Activated CD8-positive, alpha-beta memory T cell treated with anti-CD3 and anti-CD28 coated beads for 4 hours (primary cell): Measurements from ENCODE around the gene GADD45A.

ENCODE experiments used
- DNase-seq, 2 donors: peaks; one replicate each; pipeline ENCODE4 v3.0.0-alpha.2; 2020; ENCODE audit warnings: low read depth in 2 of 2

Gene GADD45A

GRCh38 chr1:67688526-67689219 lies 3.7 kb downstream of the GADD45A start:
- no peak for DNase-seq

DNA sequence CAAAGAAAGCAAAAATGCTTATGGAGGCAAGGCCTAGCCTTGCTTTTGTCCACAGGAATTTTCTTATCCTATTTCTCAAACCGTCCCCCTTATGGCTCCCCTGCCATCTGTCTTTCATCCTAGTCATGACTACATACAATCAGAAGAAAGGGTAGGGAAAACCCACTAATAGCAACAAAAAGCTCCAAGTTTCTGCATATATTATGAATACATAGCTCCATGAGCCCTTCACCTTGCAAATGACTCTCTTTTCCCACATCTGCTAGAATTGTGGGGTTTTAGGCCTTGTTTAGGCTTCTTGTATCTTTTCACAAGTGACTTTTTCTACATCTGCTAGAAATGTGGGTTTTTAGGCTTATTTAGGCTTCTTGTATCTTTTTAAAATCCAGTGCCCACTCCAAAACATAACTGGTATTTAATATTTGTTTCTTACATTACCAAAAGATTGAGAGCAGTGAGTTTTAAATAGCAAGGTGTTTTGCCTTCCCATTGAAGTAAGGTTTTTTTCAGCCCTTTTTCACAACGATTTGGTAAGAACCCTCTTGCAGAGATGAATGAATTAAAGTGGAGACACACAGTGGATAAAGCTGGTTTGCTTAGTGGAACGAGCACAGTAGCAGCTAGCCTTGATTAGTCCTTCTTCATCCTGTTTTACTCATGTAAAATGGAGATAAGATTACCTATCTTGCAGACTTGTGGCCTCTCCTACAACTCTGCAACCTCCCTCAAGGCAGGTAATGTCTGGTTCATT lies 4.4 kb downstream of the GADD45A start:
- DNase-seq = no peak

GRCh38 chr1:67690018-67690363 lies 5.0 kb downstream of the GADD45A start:
- no peak for DNase-seq

- no peak for DNase-seq
Observed at GRCh38 chr1:67690411-67690810, 5.4 kb downstream of the GADD45A start.

- no peak for DNase-seq
Observed at GRCh38 chr1:67691712-67692111, 6.7 kb downstream of the GADD45A start.

GRCh38 chr1:67695963-67696362 lies 11.0 kb downstream of the GADD45A start:
- no peak for DNase-seq

- no peak for DNase-seq
Observed at GRCh38 chr1:67696708-67697107, 11.7 kb downstream of the GADD45A start.

GRCh38 chr1:67700220-67700619 lies 15.2 kb downstream of the GADD45A start:
- DNase-seq = no peak

GRCh38 chr1:67700692-67701410 lies 15.8 kb downstream of the GADD45A start:
- peak in 1 of 2 donors; percentile 5 for DNase-seq

DNA sequence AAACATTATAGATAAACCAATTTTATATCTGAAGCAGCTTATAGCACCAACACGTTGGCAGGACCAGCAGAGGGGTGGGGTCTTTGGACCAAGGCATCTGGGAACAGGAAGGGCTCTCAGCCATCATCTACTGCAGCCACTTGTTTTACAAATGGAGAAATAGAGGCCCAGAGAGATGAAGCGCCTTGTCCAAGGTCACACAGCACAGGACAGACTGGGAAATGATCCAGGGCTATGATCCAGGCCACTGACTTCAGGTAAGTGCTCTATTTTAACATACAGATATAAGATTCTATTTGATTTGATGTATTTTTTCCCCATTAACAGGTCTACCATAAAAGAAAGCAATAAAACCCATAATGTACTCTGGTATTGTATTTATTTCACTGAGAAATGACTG lies 16.9 kb downstream of the GADD45A start:
- DNase-seq = no peak

- DNase-seq = no peak
Observed at GRCh38 chr1:67704351-67704750, 19.4 kb downstream of the GADD45A start.

DNA sequence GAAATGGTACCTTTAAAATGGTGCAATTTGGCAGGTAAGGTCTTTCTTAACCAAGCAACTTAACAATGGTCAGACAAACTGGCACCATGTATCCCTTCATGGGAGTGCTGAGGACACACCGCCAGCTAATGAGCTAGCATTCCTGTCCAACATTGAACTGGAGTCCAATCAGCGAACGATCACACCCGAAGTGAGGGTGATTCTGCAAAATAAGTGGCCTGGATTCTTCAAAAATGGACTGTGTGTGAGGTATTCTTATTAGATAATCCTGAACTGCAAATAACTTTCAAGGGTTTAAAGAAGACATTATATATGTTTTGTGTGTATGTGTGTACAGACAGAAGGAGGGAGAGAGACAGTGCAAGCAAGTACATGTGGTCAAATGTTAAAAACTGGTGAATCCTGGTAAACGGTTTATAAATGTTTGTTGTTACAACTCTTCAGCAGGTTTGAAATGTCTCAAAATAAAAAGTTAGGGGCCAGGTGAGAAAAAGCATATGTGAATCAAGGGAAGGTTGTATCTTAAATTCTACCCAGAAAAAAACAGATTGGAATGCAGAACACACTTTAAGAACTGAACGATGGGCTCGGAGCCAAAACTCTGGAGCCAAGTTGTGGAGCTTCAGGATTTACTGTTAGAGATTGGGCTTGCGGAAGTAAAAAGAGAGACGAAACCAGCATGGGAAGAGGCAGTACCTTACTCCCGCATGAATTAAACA lies 20.9 kb downstream of the GADD45A start:
- no peak for DNase-seq

GRCh38 chr1:67708606-67709005 lies 23.6 kb downstream of the GADD45A start:
- no peak for DNase-seq

DNA sequence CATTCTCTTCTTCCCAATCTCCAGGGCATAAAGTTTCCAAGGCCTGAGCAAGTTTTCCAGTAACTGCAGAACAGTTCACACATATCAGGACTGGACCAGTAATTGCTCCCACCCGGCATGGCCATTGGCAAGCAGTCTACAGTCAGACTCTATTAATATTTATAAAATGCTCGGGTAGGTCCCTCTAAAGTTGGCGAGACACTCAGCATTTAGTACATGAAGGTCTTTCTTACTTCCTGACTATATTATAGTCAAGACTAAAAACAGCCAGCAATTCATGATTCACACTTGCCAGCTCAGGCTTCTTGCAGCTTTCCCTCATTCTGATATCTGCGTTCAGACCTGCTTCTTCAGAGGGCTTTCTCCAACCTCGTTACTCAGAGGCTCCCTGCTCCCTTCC lies 25.4 kb downstream of the GADD45A start:
- no peak for DNase-seq

DNA sequence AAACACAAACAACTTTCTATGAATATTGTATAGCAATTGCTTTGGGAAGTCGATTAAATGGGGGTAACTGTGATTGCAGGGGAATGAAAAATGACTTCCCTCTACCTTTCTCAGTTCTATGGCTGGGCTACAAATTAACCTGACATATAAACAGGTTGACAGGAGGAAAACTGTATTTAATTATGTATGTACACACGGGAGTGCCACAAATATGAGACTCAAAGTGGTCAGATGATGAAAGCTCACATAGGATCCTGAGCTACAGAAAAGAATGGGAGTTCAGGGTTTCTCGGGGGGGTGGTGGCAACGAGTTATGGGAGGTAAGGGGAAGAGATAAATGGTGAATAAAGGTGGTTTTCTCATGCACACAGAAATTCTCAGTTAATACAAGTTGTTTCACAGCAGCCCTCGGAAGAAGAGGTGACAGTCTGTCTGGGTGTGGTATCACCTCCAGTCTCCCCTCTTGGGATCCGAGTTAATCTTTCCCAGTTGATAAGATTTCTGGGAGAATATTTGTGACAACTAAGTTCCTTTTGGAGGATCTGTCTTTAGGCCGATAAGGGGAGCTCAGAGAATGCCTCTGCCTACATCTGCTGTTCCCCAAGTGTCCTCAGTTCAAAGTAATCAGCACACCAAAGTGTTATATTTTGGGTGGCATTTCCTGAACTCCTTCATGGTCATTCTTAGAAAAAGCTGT lies 26.3 kb downstream of the GADD45A start:
- DNase-seq = no peak

GRCh38 chr1:67711855-67712212 lies 26.8 kb downstream of the GADD45A start:
- no peak for DNase-seq

DNA sequence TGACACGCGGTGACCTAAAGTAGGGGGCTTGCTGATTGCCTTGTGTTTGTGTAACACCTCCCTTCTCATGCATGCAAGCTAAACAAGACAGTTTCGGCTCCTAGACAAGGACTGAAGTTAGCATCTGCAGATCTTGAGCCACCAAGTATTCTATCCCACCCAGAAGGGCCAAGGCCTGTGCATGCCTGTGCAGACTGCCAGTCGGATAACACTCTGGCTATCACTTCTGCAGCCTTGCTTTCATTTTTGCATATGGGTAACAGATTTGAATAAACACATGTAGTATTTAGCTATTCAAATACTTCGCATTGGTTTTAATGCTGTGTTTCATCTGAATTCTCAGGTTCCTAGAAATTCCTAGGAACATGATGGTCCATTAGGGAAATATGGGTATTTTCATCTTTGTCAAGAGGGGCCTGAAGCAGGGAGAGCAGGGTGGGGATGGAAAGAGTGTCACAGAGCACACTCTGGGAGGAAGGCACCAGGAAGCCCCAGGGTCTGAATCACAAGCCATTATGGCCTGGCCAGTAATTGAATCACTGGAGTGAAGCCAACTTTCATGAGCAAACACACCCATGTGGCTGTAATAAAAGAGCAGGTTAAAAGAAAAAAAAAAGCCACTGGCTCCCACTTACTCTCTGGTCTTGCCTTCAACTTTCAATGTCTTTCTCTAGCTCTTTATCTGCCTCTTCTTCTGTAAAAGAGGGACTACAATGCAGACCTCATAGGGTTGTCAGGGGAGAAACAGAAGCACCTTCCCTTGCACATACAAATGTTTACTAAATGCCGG lies 28.3 kb downstream of the GADD45A start:
- DNase-seq = no peak

GRCh38 chr1:67715819-67716218 lies 30.8 kb downstream of the GADD45A start:
- DNase-seq = no peak

DNA sequence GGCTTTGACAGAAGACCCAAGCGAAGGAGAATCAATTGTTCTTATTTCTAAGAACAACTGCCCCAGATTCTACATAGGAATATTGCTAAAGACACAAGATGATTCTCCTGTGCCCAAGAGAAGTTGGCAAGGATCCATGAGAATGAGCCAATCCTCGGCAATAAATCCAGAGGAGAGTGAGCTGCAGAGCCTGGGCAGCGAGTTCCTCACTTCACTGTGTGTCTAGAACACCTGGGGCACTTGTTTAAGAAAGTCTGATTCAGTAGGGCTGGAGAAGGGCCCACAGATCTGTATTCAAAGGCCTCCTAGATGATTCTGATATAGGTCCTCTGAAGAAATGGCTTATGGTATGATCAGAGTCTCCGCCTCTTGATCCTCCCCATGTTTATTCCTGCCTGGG lies 31.8 kb downstream of the GADD45A start:
- no peak for DNase-seq

- no peak for DNase-seq
Observed at GRCh38 chr1:67717876-67718275, 32.9 kb downstream of the GADD45A start.
